DND-41 (cell line): ENCODE data around the gene TMEM107.

ENCODE experiments used
- EZH2 ChIP-seq: IDR thresholded peaks from 3 replicates; pipeline ENCODE4 v1.6.1; 2012; ENCODE audit warnings: borderline replicate concordance, low read depth, mild to moderate bottlenecking, moderate library complexity, low read length, inconsistent platforms; ENCODE audit not compliant: severe bottlenecking
- TF ChIP-seq, protein P1 (sequence below): IDR thresholded peaks from 2 replicates; pipeline ENCODE4 v1.5.1; 2012; ENCODE audit warnings: borderline replicate concordance, low read length, moderate library complexity, mild to moderate bottlenecking; ENCODE audit not compliant: poor library complexity, severe bottlenecking; ENCODE audit errors: extremely low read depth

DNA sequence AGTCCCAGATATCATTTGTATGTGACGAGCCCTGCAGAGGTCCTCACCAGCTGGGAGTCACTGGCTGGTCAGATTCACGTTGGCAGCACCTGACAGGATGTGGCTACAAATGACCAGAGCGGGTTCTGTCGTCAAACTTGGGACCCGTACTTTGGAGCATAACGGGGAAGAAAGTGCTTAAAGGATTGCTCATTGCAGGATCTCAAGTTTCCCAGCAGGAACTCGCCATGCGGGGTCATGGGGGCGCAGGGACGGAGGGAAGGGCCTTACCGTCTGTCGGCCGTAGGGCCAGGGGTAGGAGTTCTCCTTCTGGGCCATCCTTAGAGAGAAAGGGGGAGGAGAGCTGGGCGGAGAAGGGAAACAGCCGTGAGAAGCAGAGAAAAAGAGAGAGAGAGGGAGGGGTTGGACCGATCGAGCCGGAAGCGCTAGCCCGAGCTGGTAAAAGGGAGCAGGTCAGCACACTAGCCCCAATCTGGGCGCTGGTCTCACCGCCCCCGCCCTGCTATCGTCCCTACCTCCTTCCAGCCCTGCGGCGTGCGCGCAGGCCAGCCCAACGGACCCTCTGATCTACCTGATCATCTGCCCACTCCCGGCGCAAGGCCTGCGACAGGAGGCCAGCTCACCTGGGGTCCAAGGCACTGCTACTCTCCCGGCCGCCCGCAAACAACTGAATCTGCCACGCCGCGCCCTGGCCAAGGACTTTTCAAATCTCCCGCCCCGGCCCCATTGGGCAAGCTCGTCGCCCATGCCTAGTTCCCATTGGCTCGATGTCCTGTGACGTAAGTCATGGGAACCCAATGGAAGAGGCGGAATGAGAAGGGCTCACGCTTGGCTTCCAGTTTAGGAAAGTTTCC, 34.0 kb upstream of the TMEM107 start, which contains the start of gene AURKB:
- TF ChIP-seq, protein P1, sequence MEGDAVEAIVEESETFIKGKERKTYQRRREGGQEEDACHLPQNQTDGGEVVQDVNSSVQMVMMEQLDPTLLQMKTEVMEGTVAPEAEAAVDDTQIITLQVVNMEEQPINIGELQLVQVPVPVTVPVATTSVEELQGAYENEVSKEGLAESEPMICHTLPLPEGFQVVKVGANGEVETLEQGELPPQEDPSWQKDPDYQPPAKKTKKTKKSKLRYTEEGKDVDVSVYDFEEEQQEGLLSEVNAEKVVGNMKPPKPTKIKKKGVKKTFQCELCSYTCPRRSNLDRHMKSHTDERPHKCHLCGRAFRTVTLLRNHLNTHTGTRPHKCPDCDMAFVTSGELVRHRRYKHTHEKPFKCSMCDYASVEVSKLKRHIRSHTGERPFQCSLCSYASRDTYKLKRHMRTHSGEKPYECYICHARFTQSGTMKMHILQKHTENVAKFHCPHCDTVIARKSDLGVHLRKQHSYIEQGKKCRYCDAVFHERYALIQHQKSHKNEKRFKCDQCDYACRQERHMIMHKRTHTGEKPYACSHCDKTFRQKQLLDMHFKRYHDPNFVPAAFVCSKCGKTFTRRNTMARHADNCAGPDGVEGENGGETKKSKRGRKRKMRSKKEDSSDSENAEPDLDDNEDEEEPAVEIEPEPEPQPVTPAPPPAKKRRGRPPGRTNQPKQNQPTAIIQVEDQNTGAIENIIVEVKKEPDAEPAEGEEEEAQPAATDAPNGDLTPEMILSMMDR, result no peak
- no peak for TF ChIP-seq EZH2
